CD4-positive, alpha-beta T cell treated with Interleukin-10 for 1 hour (primary cell): Measurements from ENCODE around the gene FOXD4.
A peak's percentile ranks its signal among the peaks of the same experiment; 100 is the strongest.
"Not testable (repeated sequence)": the region's sequence is repeated elsewhere in the genome, so short reads cannot be mapped to it uniquely, and the experiment has no call there.

ENCODE experiments used
- DNase-seq: peaks from one replicate; pipeline ENCODE4 v3.0.0-alpha.2; 2020

The FOXD4 gene

GRCh38 chr9:117995-118467 lies at the start of gene FOXD4:
Gene FOXD4, minus strand, starts transcription at chr9:118417. Its CDS starts 298 bp downstream, at chr9:118119.
- DNase-seq = not testable (repeated sequence)

- DNase-seq = not testable (repeated sequence)
These were observed 41.7 kb upstream of the FOXD4 start for GRCh38 chr9:159871-160270.

GRCh38 chr9:151173-151572 lies 33.0 kb upstream of the FOXD4 start:
- DNase-seq = not testable (repeated sequence)

GRCh38 chr9:139880-140279 lies 21.7 kb upstream of the FOXD4 start:
- not testable (repeated sequence) for DNase-seq

- DNase-seq = peak; percentile 11
These were observed 848 bp downstream of the FOXD4 start for GRCh38 chr9:117144-117994.

GRCh38 chr9:116239-117077 lies 1.8 kb downstream of the FOXD4 start:
- not testable (repeated sequence) for DNase-seq

- not testable (repeated sequence) for DNase-seq
These were observed 3.1 kb downstream of the FOXD4 start for GRCh38 chr9:115118-115451.

- peak; percentile 19 for DNase-seq
These were observed 3.7 kb downstream of the FOXD4 start for GRCh38 chr9:114267-115117.

GRCh38 chr9:113468-114266 lies 4.5 kb downstream of the FOXD4 start:
- DNase-seq = peak; percentile 41

- peak; percentile 13 for DNase-seq
These were observed 5.4 kb downstream of the FOXD4 start for GRCh38 chr9:112589-113467.

- DNase-seq = not testable (repeated sequence)
These were observed 7.5 kb downstream of the FOXD4 start for GRCh38 chr9:110672-111071.

GRCh38 chr9:109540-109939 lies 8.7 kb downstream of the FOXD4 start:
- DNase-seq = not testable (repeated sequence)

GRCh38 chr9:108742-109495 lies 9.3 kb downstream of the FOXD4 start:
- DNase-seq = not testable (repeated sequence)

- DNase-seq = not testable (repeated sequence)
These were observed 12.2 kb downstream of the FOXD4 start for GRCh38 chr9:105991-106390.

- DNase-seq = not testable (repeated sequence)
These were observed 17.8 kb downstream of the FOXD4 start for GRCh38 chr9:100430-100829.

GRCh38 chr9:99867-100266 lies 18.4 kb downstream of the FOXD4 start:
- not testable (repeated sequence) for DNase-seq

GRCh38 chr9:98775-99174 lies 19.4 kb downstream of the FOXD4 start:
- DNase-seq = not testable (repeated sequence)

GRCh38 chr9:94992-95391 lies 23.2 kb downstream of the FOXD4 start:
- DNase-seq = not testable (repeated sequence)

GRCh38 chr9:94323-94722 lies 23.9 kb downstream of the FOXD4 start:
- DNase-seq = not testable (repeated sequence)

- not testable (repeated sequence) for DNase-seq
These were observed 24.3 kb downstream of the FOXD4 start for GRCh38 chr9:93909-94308.
